GM18907 (cell line): ENCODE data around the gene OLFM1.

Experiments
- ATAC-seq: cut with Tn5 transposase; IDR thresholded peaks from one replicate; pipeline ENCODE4 v1.9.1; 2021; ENCODE audit warnings: mild to moderate bottlenecking, moderate library complexity; ENCODE audit not compliant: unreplicated experiment

The OLFM1 gene

GRCh38 chr9:135075234-135076142 is 12.0 kb upstream of the OLFM1 start:
- ATAC-seq, result no peak

DNA sequence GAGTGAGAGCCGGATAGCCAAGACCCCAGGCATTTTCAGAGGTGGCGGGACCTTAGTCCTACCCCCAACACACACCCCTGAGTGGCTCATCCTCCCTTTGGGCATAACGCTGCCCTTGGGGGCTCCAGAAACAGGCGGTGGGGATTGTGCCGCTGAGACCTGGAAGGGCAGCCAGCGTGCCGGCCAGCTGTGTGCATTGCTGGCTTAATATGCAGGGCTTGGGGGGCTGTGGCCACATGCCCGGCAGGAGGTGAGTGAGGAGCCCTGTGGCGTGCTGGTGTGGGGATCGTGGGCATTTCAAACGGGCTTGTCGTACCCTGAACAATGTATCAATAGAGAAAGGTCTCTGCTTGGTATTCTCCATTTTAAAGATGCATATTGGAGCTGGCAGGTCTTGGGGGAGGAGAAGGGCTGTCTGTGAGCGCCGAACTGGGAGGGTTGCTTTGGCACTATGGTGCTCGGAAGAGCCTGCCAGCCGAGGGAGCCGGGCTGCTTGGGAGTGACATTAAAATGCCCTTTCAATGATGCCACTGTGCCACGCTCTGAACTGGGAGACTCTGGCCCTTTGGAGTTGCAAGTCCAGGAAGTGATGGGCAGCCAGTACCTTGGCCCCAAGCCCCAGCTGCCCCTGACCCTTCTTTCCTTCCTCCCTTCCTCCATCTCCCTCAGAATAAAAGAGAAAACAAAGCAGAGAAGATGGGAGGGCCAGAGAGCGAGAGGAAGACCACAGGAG is 11.2 kb upstream of the OLFM1 start:
- no peak for ATAC-seq

DNA sequence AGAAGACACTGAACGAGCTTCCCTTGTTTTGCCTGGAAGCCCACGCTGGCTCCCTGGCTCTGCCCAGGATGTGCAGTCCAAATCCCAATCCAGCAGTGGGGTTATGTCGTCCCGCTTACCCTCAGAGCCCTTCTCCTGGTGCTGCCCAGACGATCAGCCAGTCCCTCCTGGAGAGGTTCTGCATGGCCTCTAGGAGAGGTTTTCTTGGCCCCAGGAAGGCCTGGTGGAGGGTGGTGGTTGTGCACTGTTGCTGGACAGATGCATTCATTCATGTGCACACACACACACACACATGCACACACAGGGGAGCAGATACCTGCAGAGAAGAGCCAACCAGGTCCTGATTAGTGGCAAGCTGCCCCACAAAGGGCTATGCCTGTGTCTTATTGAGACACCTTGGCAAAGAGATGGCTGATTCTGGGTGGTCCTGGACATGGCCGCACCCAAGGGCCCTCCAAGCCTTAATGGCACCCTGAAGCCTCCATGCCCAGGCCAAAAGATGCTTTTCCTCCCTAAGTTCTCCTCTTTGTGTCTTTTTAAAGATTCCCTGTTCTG is 10.5 kb upstream of the OLFM1 start:
- ATAC-seq, result no peak

DNA sequence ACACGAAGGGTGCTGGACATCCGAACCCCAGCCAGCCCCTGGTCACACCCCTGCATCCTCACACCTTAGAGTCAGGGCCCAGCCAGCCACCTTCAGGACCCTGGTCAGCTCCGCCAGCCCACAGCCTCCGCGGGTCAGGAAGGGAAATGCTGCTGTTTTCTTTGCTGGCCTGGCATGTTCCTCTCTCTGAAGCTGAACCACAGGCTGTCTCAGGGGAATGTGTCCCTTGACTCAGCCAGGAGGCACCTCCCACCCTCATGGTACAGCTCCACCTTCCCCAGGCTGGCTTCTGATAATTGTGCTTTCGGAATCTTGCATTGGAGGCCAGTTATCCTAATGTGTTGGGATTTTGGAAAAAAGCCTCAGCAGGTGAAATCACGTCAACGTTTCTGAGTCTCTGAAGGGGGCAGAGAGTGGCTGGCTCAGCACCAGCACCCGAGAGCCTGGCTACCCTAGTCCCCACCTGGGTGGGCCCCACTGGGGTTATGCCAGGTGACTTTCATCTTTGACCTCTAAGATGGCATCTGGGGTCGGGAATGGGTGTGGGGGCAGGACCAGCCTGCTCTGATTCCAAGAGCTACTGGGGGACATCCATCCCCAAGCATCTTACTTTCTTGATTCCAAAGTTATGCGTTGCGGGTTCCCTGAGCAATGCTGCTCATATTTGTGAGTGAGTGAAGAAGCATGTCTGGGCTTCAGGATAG is 9.8 kb upstream of the OLFM1 start:
- ATAC-seq, result no peak

DNA sequence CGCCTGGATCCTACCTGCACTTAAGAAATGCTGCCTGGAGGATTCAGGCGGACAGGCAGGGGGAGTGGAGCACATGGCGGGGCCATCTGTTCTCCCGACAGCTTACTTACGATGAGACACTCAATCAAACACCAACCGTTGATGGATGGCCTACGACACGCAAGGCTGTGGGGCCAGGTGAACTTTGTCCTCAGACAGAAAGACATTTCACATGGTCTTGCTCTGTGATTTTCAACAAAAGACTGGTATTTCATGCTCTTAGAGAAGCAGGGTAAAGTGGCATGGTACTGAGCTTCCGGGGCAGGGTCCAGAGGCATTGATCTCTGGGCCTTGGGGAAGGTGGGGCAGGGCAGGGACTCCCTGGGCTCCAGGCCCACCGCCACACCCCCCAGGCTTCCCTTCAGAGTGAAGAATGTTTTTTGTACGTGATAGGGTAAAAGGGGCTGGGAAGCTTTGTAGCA is 9.1 kb upstream of the OLFM1 start:
- no peak for ATAC-seq

DNA sequence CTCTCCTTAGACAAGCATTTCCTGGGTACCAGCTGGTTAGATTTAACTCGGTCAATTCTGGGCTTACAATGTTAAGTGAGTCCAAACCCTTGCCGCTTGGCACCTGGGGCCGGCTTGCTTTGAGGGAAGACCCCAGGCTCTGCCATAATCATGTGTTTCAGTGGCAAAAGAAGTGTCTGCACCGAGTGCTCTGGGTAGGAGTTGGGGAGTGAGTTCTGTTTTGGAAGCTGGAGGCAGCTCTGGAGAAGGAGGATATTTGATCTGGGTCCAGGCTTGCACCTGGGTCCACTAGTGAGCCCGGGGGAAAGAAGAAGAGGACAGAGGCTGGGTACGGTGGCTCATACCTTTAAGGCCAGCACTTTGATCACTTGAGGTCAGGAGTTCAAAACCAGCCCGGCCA is 8.4 kb upstream of the OLFM1 start:
- ATAC-seq, result no peak

DNA sequence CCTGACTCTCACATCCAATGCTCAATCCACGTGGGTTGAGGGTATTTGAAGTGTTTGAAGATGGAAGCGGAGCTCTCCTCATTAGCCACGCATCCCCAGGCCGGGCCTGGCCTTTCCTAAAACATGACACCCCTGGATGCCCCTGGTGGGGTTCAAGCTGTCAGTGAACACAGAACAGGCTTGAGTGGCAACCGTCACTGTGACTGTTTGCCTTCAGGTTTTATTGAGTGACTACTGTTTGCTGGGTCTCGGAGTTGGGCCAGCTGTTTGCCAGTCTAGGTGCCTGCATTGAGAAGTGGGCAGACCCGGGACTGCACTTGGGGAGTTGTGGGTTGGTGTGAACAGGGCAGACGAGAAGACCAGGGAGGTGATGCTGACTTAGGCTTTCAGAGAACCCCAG is 7.8 kb upstream of the OLFM1 start:
- ATAC-seq, result no peak

DNA sequence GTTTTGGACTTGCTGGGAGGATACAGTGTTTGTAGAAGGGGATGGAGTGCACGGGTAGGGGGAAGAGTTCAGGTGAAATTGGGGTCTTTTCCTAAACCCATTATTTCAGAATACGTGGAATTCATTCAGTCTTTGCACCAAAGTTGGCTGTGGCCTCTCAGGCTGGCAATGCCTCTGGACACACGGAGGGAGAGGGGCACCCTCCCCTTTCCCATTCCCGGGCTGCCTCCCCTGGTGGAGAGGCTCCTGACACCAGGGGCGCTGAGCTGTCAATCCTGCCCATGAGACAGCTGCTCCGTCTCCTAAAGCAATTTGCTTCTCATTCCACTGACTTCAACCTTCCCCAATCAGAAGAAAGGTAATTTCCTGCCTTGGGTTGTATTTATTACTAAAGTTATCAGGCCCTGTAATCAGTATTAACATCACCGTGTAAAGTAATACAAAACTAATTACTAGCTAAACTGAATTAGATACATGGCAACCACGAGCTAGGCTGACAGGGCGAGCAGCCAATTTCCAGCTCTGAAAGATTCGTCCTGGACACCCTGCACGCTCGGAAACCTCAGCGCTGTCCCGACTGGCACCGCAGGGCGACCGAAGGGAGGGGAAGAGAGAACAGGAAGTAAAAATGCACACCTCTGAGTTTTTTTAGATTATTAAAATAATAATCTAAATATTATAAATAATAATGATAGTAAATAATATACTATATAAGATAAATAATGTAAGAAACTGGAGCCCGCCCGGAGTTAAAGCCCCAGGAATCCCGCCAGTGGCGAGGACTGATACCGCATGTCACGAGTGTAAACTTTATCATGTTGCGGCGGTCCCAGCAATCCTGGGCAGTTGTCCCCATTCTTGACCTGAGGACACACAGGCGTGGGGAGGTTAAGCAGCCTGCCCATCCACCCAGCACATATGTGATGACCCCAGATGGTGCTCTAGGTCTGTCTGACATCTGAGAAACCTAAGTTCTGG is 6.9 kb upstream of the OLFM1 start:
- no peak for ATAC-seq

DNA sequence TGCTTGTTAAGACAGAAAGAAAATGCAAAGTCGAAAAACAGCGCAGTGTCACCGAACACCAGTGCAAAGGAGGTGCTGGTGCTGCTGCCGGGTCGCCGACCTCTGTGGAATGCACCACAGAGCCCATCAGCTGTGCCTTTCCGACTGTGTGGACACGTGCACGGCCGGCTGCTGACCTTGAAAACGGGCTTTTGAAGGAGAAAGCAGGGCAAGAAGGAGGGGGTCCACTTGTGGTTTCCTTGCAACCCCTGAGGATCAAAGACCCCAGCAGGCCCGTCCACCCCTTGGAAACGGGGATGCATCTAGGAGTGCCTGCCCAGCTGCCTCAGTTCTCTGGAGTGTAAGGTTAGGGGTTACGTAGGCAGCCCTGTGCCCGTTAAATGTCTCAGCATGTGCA is 6.2 kb upstream of the OLFM1 start:
- no peak for ATAC-seq

DNA sequence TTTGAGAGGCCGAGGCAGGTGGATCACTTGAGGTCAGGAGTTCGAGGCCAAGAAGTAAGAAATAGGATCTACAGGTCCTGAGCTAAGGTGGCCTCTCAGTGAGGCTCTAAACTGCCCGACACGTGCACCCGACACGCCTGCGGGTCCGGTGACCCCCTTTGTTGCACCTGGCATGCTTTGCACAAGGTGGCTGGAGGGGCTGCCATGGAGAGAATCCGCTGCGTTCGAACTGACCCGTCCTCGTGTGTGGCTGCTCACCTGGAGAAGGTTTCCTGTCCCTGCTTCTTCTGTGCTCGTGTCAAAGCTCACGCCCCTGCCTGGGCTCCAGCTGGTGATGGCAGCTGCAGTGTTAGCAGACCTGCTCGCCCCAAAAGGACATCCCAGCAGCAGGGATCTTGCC is 5.7 kb upstream of the OLFM1 start:
- ATAC-seq, result no peak

DNA sequence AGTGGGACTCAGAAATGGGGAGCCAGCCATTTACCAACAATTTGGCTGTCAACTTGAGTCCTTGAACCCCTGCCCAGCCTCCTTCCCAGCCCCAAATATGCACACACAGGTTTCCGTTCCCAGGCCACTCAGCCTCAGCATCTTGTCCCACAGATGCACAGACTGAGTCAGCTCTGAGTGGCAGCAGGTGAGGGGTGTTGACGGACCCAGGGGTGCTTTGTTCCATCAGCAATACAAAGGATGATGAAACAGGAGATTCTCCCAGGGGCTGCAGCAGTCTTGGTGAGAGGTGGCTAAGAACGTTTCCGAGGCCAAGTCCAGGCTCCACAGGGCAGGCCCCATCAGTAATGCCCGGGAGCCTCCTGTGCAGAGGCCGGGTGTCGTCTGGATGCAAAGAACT is 4.9 kb upstream of the OLFM1 start:
- ATAC-seq, result no peak

- ATAC-seq, result no peak
Observed at GRCh38 chr9:135083241-135083810, 4.1 kb upstream of the OLFM1 start.

GRCh38 chr9:135083831-135084230 is 3.6 kb upstream of the OLFM1 start:
- ATAC-seq, result no peak

DNA sequence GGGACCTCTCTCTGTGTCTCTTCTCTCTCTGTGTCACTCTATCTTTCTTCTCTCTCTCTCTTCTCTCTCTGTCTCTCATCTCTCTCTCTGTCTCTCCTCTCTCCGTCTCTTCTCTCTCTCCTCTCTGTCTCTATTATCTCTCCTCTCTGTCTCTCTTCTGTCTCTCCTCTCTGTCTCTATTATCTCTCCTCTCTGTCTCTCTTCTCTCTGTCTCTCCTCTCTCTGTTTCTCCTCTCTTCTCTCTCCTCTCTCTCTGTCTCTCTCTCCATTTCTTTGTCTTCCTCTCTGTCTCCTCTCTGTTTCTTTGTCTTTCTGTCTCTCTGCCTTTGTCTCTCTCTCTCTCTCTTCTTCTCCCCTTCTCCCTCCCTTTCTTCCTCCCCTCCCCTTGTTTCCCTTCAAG is 3.2 kb upstream of the OLFM1 start:
- ATAC-seq, result no peak

GRCh38 chr9:135084881-135085760 is 2.3 kb upstream of the OLFM1 start:
- ATAC-seq, result no peak

DNA sequence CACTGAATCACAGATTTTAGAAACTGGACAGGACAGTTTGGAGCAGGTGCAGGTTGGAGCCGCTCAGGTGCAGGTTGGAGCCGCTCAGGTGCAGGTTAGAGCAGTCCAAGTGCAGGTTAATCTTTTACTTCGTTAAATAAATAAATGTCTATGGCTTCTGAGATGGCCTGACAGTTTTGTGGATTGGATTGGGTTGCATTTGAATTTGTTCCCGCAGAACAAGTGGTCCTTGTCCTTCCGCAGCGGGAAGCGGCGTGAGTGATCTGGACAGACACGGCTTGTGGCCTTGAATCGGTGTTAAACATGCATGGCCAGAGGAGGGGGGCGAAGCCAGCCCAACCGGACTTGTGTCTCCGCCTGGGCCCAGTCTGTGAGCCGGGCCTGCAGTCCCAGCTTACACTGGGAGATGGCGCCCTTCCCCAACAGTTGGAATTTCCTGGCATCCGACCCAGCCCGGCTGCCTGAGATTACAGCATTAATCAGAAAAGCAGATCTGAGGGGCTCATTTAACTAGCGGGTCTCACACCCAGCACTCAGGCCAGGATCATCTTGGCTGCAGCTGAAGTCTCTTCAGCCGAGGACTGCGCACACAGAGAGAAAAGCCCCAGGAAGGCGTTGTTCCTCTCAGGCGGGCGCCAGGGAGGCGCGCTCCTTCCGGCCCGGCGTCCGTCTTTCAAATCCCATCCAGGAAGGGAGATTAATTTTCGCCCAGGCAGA is 1.5 kb upstream of the OLFM1 start:
- no peak for ATAC-seq

DNA sequence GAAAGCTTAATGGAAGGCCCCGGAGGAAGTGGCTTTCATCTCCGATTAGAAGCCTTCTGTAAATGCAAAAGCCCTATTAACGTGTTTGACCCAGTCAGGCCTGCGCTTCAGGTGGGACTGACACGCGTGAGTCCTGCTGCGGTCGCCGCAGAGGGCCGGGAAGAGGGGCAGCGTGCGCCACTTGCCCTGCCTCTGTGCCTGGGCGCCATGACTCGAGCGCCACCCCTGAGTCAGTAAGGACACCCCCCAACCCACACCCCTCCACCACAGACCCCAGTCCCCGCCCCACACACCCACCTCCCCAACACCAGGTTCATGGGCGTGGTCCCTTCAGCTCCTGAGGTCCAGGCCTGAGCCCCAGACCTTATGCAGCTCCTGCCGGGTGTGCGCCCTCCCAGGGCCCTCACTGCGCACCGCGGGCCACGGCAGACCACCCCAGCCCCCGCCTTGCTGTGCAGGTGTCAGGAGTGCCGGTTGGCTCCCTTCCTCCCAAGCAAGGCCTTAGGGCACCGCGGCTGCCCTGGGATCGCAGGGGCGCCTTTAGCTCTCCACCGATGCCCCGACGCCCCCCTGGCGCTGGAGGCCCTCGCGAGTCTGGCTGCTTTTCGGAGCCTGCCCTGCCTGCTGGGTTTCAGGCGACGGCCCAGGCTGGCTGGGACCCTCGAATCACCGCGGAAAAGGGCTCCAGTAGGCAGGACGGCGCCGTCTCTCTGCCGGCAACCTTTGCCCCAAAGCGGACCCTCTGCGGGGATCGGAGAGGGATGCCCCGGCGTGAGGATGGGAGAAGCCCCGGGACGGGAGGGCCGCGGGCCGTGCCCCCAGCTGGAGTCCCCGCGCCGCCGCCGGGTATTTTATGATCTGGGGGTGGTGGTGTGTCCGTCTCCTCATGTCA is 625 bp upstream of the OLFM1 start:
- ATAC-seq, result no peak
